22Rv1 (cell line): Measurements from ENCODE around the gene DTNBP1.
"Not testable (repeated sequence)": the region's sequence is repeated elsewhere in the genome, so short reads cannot be mapped to it uniquely, and the experiment has no call there.

Experiments
- H3K27ac ChIP-seq: fragments of 450-650 bp; 2 replicates; pipeline ENCODE4 v1.5.1; 2017
- ZFX ChIP-seq: fragments of 450-650 bp; IDR thresholded peaks from 2 replicates; pipeline ENCODE4 v1.6.1; 2017; ENCODE audit warnings: antibody characterized with exemption, borderline replicate concordance
- TF ChIP-seq, protein P1 (sequence below): fragments of 450-650 bp; IDR thresholded peaks from 2 replicates; pipeline ENCODE4 v1.5.1; 2017; ENCODE audit warnings: mild to moderate bottlenecking

DTNBP1 gene

DNA sequence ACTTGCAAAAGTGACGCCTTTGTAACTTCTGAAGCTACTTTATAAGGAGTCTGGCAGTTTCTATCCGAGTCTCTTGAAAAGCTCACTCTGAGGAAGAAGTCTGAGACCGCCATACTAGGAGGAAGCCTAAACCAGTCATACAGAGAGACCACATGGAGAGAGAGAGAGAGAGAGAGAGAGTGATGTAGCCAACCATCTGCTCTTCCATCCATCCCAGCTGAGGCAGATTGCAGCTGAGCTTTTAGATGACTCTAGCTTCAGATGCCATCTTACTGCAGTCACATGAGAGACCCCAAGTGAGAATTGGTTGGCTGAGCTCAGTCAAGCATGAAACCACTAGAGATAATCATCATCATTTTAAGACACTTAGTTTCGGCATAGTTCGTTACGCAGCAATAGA is 15.0 kb upstream of the DTNBP1 start:
- no peak overlapping the region for H3K27ac ChIP-seq
- TF ChIP-seq ZFX = no peak
- TF ChIP-seq, protein P1, sequence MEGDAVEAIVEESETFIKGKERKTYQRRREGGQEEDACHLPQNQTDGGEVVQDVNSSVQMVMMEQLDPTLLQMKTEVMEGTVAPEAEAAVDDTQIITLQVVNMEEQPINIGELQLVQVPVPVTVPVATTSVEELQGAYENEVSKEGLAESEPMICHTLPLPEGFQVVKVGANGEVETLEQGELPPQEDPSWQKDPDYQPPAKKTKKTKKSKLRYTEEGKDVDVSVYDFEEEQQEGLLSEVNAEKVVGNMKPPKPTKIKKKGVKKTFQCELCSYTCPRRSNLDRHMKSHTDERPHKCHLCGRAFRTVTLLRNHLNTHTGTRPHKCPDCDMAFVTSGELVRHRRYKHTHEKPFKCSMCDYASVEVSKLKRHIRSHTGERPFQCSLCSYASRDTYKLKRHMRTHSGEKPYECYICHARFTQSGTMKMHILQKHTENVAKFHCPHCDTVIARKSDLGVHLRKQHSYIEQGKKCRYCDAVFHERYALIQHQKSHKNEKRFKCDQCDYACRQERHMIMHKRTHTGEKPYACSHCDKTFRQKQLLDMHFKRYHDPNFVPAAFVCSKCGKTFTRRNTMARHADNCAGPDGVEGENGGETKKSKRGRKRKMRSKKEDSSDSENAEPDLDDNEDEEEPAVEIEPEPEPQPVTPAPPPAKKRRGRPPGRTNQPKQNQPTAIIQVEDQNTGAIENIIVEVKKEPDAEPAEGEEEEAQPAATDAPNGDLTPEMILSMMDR = no peak

DNA sequence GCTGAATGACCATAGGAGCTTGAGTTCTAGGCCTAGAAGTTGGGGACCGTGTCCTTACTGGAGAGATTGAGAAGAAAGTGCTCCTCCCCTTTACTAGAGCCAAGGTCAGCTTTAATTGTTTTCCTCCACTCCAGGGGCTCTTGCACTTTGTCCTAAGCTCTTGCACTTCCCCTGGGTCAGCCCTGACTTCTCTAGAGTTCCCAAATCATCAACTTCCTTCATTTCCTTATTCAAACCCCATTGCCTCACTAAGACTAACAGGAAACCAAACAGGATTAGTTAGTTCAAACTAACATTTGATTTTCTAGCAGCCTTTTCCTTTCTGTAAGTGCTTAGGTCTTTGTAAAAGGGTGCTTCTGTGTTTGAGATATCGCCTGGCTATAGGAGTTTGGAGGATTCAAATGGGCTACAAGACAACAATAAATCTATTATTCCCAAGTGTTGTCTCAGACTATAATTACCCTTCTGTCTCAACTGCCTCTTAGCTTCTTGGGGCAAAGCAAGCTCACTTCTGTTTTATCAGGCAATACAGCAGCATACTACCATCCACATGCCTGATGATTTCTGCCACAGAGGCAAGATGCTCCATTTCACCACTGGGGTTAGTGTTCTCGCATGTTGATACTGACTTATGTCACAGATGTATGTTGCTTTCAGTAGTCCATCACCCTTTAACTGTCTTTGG is 12.8 kb upstream of the DTNBP1 start:
- no peak overlapping the region for H3K27ac ChIP-seq
- no peak for TF ChIP-seq ZFX
- TF ChIP-seq, protein P1 = no peak

DNA sequence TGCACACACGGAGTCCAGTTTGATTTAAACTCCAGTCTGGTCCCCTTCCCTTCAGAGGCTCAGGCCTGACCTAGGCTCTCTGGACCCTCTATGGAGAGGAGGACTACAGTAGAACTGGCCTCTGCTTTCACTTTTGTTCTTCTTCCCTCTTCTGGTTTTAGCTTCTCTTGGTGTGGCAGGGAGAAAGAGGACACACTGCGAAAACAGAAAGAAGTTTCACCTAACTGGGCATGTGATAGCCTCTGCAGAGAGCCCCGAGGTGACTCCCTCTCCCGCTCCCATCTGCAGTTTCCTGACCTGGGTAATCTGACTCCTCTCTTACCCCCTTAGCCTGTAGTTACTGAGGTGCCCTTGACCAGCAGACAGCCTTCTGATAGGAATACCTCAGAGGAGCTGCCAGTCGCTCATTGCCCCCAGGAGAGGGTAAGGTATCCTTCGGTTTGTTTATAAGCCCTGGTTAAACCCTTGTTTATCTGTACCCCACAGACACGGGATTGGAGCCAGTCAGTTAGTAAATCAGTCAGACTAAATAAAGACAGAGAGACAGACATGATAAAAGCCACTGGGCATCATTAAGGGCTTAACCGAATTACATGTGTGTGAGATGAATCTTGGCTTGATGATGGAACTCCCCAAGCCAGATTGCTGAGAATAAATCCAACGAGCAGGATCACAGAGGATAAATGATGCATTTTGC is 12.0 kb upstream of the DTNBP1 start:
- H3K27ac ChIP-seq = no peak overlapping the region
- TF ChIP-seq, protein P1 = no peak
- no peak for TF ChIP-seq ZFX

DNA sequence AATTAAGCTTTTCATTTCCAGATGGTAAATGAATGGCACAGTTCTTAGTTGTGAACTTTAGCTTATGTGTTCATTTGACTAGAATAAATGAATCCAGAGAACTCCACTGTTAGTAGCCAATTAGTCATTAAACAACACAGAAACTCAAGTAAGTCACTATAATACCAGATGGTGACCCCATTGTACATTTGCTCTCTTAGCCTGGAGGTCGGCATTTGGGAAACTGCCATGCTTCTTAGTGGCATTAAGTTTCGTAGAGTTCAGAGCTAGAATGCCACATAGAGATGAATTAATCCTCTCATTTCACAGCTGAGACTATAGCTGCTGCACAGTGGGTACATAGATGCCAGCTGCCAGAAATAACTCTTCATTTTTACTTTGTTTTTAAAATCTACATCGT is 10.8 kb upstream of the DTNBP1 start:
- TF ChIP-seq, protein P1 = no peak
- no peak for TF ChIP-seq ZFX
- H3K27ac ChIP-seq = no peak overlapping the region

DNA sequence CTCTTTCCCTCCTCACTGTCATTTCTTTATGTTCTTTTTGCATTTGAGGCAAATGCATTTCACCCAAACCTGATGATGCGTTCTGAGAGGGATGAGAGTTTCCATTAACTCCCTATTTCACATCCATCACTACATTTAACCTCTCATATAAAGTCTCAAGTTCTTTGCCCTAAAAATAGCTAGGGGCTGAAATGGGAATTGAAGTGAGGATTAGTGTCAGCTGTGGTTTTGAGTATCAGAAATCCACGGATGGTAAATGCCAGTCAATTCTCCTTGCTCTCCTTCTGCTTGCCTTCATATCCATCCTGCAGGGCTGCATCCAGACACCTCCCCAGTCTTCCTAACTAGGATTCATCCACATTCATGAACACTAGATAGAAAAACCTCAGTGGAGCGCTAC is 10.0 kb upstream of the DTNBP1 start:
- no peak for TF ChIP-seq ZFX
- TF ChIP-seq, protein P1 = no peak

DNA sequence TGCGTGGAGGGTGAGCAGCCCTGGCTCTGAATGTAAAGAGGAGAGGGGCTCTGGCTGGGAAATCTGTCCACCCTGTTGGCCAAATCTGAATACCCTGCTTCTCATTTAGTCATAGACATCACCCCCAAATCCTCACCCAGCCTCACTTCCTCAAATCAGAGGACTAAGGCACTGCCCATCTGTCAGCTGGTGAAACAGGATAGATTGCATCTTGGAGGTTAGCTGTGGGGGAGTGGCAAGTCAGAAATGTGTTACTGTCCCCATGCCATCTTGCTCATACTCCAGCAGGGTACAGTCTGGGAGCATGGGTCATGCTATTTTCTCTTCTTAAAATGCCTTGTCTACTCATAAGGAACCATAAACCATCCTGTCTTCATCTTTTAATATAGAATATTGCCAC is 9.5 kb upstream of the DTNBP1 start:
- TF ChIP-seq ZFX = no peak
- TF ChIP-seq, protein P1 = no peak
- H3K27ac ChIP-seq = no peak overlapping the region

More for the DNA sequence above, 10.0 kb upstream of the DTNBP1 start:
- no peak overlapping the region for H3K27ac ChIP-seq

DNA sequence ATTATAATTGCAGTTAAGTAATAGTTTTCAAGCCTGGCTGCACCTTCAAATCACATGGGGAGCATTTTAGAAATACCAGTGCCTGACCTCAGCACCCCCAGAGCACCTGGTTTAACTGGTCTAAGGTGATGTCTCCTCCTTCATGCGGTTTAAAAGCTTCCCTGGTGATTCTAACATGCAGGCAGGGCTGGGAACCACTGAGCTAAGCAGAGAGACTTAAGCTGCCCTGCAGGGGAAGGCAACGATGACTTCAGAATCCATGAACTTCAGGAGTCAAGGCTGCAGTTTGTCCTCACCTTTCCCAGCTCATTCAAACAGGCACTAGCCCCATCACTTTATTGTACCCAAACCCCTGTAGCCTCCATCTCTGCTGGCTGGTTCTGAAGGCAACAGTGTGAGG is 6.1 kb upstream of the DTNBP1 start:
- H3K27ac ChIP-seq = no peak overlapping the region
- TF ChIP-seq, protein P1 = no peak
- no peak for TF ChIP-seq ZFX

DNA sequence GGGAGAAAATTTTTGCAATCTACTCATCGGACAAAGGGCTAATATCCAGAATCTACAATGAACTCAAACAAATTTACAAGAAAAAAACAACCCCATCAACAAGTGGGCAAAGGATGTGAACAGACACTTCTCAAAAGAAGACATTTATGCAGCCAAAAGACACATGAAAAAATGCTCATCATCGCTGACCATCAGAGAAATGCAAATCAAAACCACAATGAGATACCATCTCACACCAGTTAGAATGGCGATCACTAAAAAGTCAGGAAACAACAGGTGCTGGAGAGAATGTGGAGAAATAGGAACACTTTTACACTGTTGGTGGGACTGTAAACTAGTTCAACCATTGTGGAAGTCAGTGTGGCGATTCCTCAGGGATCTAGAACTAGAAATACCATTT is 4.1 kb upstream of the DTNBP1 start:
- not testable (repeated sequence) for H3K27ac ChIP-seq
